Measurements from ENCODE around the gene ERG. TPM values are rescaled to one million over a fixed set of nuclear protein-coding genes. Genes with fewer than 3 reads are reported as not detected.

Gene ERG
- total RNA-seq, 1 experiment from 2014 or later, result not detected

GRCh38 chr21:38440746-38441145, 57.5 kb downstream of the ERG start:
- no peaks in the 10 kb centered on the region for H3K36me3 ChIP-seq (ENCODE audit: control insufficient read depth, insufficient read depth, low read length)
- no peaks in the 10 kb centered on the region for H3K9me3 Mint-ChIP-seq (ENCODE audit: unreplicated experiment)
- intact Hi-C loops (cut with micrococcal nuclease; ENCODE audit: unreplicated experiment), result no loop called here
- no peaks in the 10 kb centered on the region for H3K27me3 ChIP-seq (replicated peaks; ENCODE audit: control insufficient read depth, insufficient read depth, low read length)
- H3K36me3 Mint-ChIP-seq (ENCODE audit: insufficient read depth, unreplicated experiment), result no peaks in the 10 kb centered on the region
- peaks cover 6% of the 10 kb centered on the region for H3K27me3 Mint-ChIP-seq (ENCODE audit: insufficient read depth, unreplicated experiment)
- H3K27ac Mint-ChIP-seq (ENCODE audit: unreplicated experiment), result no peak overlapping the region
- ChIA-PET POLR2A (no interaction called here), CTCF (no interaction called here)
- H3K9me3 ChIP-seq, result no peaks in the 10 kb centered on the region
- no peak overlapping the region for H3K4me3 ChIP-seq (ENCODE audit: low read depth, low read length)
- H3K4me1 Mint-ChIP-seq (ENCODE audit: low read depth, unreplicated experiment), result no peaks in the 10 kb centered on the region
- H3K4me1 ChIP-seq, result no peaks in the 10 kb centered on the region
- no TSS peak for BruUV-seq (replicated peaks)
- H3K4me3 Mint-ChIP-seq (ENCODE audit: unreplicated experiment), result no peak overlapping the region
- no peak for TF ChIP-seq CTCF (IDR thresholded peaks at IDR 0.05; ENCODE audit: insufficient read depth in 1 of 2, low read depth in 1 of 2, low read length in 1 of 2, severe bottlenecking in 1 of 2, unreplicated experiment in 1 of 2)
- no peak for DNase-seq

- Histone ChIP-seq H3K4me1 (no peaks in the 10 kb centered on the region), H3K9me3 (no peaks in the 10 kb centered on the region), H3K27me3 (replicated peaks; ENCODE audit: control insufficient read depth, insufficient read depth, low read length) (no peaks in the 10 kb centered on the region), H3K4me3 (ENCODE audit: low read depth, low read length) (no peak overlapping the region), H3K36me3 (ENCODE audit: control insufficient read depth, insufficient read depth, low read length) (no peaks in the 10 kb centered on the region)
- intact Hi-C loops (cut with micrococcal nuclease; ENCODE audit: unreplicated experiment), result no loop called here
- DNase-seq, result no peak
- Mint-ChIP-seq H3K27ac (ENCODE audit: unreplicated experiment) (no peak overlapping the region), H3K9me3 (ENCODE audit: unreplicated experiment) (no peaks in the 10 kb centered on the region), H3K27me3 (ENCODE audit: insufficient read depth, unreplicated experiment) (peaks cover 6% of the 10 kb centered on the region), H3K4me3 (ENCODE audit: unreplicated experiment) (no peak overlapping the region), H3K36me3 (ENCODE audit: insufficient read depth, unreplicated experiment) (no peaks in the 10 kb centered on the region), H3K4me1 (ENCODE audit: low read depth, unreplicated experiment) (no peaks in the 10 kb centered on the region)
- TF ChIP-seq CTCF (IDR thresholded peaks at IDR 0.05; ENCODE audit: insufficient read depth in 1 of 2, low read depth in 1 of 2, low read length in 1 of 2, severe bottlenecking in 1 of 2, unreplicated experiment in 1 of 2), result no peak
- ChIA-PET POLR2A (no interaction called here), CTCF (no interaction called here)
- BruUV-seq (replicated peaks), result no TSS peak
Measured at GRCh38 chr21:38439957-38440356, 58.3 kb downstream of the ERG start.

GRCh38 chr21:38439426-38439825, 58.9 kb downstream of the ERG start:
- no peaks in the 10 kb centered on the region for H3K4me1 Mint-ChIP-seq (ENCODE audit: low read depth, unreplicated experiment)
- no TSS peak for BruUV-seq (replicated peaks)
- no peaks in the 10 kb centered on the region for H3K4me1 ChIP-seq
- intact Hi-C loops (cut with micrococcal nuclease; ENCODE audit: unreplicated experiment), result no loop called here
- H3K4me3 ChIP-seq (ENCODE audit: low read depth, low read length), result no peak overlapping the region
- H3K9me3 Mint-ChIP-seq (ENCODE audit: unreplicated experiment), result no peaks in the 10 kb centered on the region
- no peaks in the 10 kb centered on the region for H3K9me3 ChIP-seq
- no peak overlapping the region for H3K4me3 Mint-ChIP-seq (ENCODE audit: unreplicated experiment)
- H3K27ac Mint-ChIP-seq (ENCODE audit: unreplicated experiment), result no peak overlapping the region
- no peaks in the 10 kb centered on the region for H3K27me3 ChIP-seq (replicated peaks; ENCODE audit: control insufficient read depth, insufficient read depth, low read length)
- no peak for DNase-seq
- ChIA-PET CTCF (interaction anchor here (0.6 kb wide), 1 partner anchor 169 kb away, joined by 3 read pairs; no protein-coding TSS in a partner anchor), POLR2A (no interaction called here)
- no peaks in the 10 kb centered on the region for H3K36me3 Mint-ChIP-seq (ENCODE audit: insufficient read depth, unreplicated experiment)
- TF ChIP-seq CTCF (IDR thresholded peaks at IDR 0.05; ENCODE audit: insufficient read depth in 1 of 2, low read depth in 1 of 2, low read length in 1 of 2, severe bottlenecking in 1 of 2, unreplicated experiment in 1 of 2), result no peak
- peaks cover 3% of the 10 kb centered on the region for H3K27me3 Mint-ChIP-seq (ENCODE audit: insufficient read depth, unreplicated experiment)
- H3K36me3 ChIP-seq (ENCODE audit: control insufficient read depth, insufficient read depth, low read length), result no peaks in the 10 kb centered on the region
